ENCODE measurements around the gene CCZ1B.
"Not testable (repeated sequence)": the region's sequence is repeated elsewhere in the genome, so short reads cannot be mapped to it uniquely, and the experiment has no call there.

CCZ1B gene

DNA sequence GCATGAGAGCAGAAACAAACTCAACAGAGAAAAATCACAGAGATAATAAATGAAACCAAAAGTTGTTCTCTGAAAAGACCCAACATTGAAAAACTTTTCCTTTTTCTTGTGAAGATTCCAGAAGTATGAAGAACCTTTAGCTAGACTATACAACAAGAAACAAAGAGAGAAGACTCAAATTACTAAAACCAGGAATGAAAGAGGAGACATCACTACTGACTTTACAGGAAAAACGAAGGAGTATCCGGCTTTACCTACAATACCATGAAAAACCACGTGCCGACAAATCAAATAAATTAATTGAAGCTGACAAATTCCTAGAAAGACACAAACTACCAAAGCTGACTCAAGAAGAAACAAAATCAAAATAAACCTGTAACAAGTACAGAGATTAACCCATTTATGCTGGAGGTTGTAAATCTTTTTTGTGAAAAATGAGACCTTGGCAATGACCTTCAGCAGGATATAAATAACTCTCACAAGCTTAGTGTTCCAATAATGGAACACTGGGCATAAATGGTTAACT is 18.6 kb downstream of the CCZ1B start:
- not testable (repeated sequence) for H3K36me3 ChIP-seq (ENCODE audit: control insufficient read depth, insufficient read depth, low read length); H3K4me1 ChIP-seq (ENCODE audit: control insufficient read depth, insufficient read depth, low read length, poor library complexity, severe bottlenecking); H3K27me3 ChIP-seq (replicated peaks; ENCODE audit: control insufficient read depth, insufficient read depth, low read length, poor library complexity, severe bottlenecking); H3K27ac ChIP-seq (ENCODE audit: insufficient read depth, low read length, poor library complexity, severe bottlenecking); DNase-seq; H3K9me3 ChIP-seq (ENCODE audit: control insufficient read depth, low read length); H3K4me3 ChIP-seq (ENCODE audit: insufficient read depth, low read depth, low read length, poor library complexity, severe bottlenecking)

DNA sequence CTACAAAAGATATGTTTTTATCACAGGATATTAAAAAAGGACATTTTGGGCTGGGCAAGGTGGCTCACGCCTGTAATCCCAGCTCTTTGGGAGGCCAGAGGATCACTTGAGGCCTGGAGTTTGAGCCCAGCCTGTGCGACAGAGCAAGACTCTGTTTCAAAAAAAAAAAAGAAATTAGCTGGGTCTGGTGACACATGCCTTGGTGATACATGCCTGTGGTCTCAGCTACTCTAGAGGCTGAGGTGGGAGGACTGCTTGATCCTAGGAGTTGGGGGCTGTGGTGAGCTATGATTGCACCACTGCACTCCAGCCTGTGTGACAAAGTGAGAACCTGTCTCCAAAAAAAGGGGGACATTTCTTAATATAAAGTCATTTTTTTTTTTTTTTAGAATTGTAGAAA is 25.7 kb downstream of the CCZ1B start:
- not testable (repeated sequence) for H3K4me1 ChIP-seq (ENCODE audit: control insufficient read depth, insufficient read depth, low read length, poor library complexity, severe bottlenecking); H3K36me3 ChIP-seq (ENCODE audit: control insufficient read depth, insufficient read depth, low read length); H3K27ac ChIP-seq (ENCODE audit: insufficient read depth, low read length, poor library complexity, severe bottlenecking); H3K27me3 ChIP-seq (replicated peaks; ENCODE audit: control insufficient read depth, insufficient read depth, low read length, poor library complexity, severe bottlenecking); H3K9me3 ChIP-seq (ENCODE audit: control insufficient read depth, low read length); H3K4me3 ChIP-seq (ENCODE audit: insufficient read depth, low read depth, low read length, poor library complexity, severe bottlenecking); DNase-seq

DNA sequence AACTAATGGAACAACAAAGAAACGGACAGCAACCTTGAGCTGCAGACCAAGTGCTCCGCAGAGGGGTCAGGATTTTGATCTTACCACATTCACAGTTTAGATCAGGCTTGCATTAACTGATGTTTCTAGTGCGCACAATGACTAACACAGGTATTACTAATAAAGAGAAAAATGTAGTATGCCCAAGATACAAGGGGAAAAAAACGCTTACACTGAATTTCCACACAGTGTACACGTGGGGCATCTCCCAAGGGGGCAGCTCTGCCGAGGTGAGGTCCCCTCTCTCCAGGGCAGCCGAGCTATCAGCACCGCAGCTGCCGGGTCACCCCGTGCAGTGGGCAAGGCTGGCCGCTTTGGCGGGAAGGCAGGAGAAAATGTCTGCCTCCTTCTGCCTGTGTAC is 26.2 kb downstream of the CCZ1B start:
- not testable (repeated sequence) for H3K27ac ChIP-seq (ENCODE audit: insufficient read depth, low read length, poor library complexity, severe bottlenecking); DNase-seq; H3K9me3 ChIP-seq (ENCODE audit: control insufficient read depth, low read length); H3K36me3 ChIP-seq (ENCODE audit: control insufficient read depth, insufficient read depth, low read length); H3K4me1 ChIP-seq (ENCODE audit: control insufficient read depth, insufficient read depth, low read length, poor library complexity, severe bottlenecking); H3K27me3 ChIP-seq (replicated peaks; ENCODE audit: control insufficient read depth, insufficient read depth, low read length, poor library complexity, severe bottlenecking); H3K4me3 ChIP-seq (ENCODE audit: insufficient read depth, low read depth, low read length, poor library complexity, severe bottlenecking)

DNA sequence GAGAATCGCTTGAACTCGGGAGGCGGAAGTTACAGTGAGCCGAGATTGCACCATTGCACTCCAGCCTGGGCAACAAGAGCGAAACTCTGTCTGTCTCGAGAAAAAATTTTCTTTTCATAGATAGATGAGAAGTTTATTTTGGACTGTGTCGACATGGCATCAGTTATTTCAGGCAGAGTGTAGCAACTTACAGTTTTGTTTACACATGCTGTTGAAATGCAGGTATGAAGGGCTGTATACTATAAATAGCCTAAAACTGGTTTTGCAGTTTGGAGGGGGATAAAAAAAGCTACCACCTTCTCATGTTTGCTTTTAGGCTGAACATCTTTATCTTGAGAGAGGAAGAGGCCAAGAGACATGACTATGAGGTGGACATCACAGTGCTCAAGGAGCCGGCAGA is 28.0 kb downstream of the CCZ1B start:
- H3K4me1 ChIP-seq (ENCODE audit: control insufficient read depth, insufficient read depth, low read length, poor library complexity, severe bottlenecking); H3K4me3 ChIP-seq (ENCODE audit: insufficient read depth, low read depth, low read length, poor library complexity, severe bottlenecking); H3K9me3 ChIP-seq (ENCODE audit: control insufficient read depth, low read length): not testable (repeated sequence)

DNA sequence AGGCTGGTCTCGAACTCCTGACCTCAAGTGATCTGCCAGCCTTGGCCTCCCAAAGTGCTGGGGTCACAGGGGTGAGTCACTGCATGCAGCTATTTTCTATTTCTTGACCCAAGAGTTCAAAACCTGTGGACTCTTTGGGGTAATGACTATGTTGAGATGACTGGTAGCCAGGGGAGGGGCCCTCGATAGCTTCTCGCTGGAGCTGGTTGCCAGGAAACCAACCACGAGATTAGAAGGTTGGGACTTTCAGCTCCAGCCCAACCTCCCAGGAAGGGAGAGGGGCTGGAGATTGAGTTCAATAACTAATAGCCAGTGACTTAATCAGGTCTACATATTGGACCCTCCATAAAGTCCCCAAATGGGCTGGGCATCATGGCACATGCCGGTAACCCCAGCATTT is 28.9 kb downstream of the CCZ1B start:
- not testable (repeated sequence) for H3K27me3 ChIP-seq (replicated peaks; ENCODE audit: control insufficient read depth, insufficient read depth, low read length, poor library complexity, severe bottlenecking); H3K4me1 ChIP-seq (ENCODE audit: control insufficient read depth, insufficient read depth, low read length, poor library complexity, severe bottlenecking); H3K9me3 ChIP-seq (ENCODE audit: control insufficient read depth, low read length); H3K4me3 ChIP-seq (ENCODE audit: insufficient read depth, low read depth, low read length, poor library complexity, severe bottlenecking); H3K36me3 ChIP-seq (ENCODE audit: control insufficient read depth, insufficient read depth, low read length); H3K27ac ChIP-seq (ENCODE audit: insufficient read depth, low read length, poor library complexity, severe bottlenecking); DNase-seq

More for the DNA sequence above, 28.0 kb downstream of the CCZ1B start:
- H3K27me3 ChIP-seq (replicated peaks; ENCODE audit: control insufficient read depth, insufficient read depth, low read length, poor library complexity, severe bottlenecking); H3K36me3 ChIP-seq (ENCODE audit: control insufficient read depth, insufficient read depth, low read length); DNase-seq; H3K27ac ChIP-seq (ENCODE audit: insufficient read depth, low read length, poor library complexity, severe bottlenecking): not testable (repeated sequence)

DNA sequence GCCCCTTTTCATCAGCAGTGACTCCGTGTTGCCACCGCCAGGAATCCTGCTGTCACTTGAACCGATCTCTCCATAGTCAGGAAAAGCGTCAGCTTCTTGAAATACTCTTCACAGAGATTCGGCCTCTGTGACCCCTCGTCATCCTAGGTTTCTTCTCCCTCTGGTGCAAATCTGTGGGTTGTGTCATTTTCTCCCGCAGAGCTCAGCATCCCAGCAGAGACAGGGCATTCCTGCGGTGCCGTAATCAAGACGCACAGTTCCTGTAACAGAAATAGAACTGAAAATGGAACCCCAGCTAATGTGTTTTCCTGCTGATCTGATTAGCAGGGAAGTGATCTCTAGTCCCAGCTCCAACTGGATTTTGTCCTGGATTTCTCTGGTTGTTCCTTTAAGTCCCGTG is 31.8 kb downstream of the CCZ1B start:
- H3K4me1 ChIP-seq (ENCODE audit: control insufficient read depth, insufficient read depth, low read length, poor library complexity, severe bottlenecking); H3K27ac ChIP-seq (ENCODE audit: insufficient read depth, low read length, poor library complexity, severe bottlenecking); H3K36me3 ChIP-seq (ENCODE audit: control insufficient read depth, insufficient read depth, low read length); DNase-seq; H3K4me3 ChIP-seq (ENCODE audit: insufficient read depth, low read depth, low read length, poor library complexity, severe bottlenecking); H3K9me3 ChIP-seq (ENCODE audit: control insufficient read depth, low read length); H3K27me3 ChIP-seq (replicated peaks; ENCODE audit: control insufficient read depth, insufficient read depth, low read length, poor library complexity, severe bottlenecking): not testable (repeated sequence)

DNA sequence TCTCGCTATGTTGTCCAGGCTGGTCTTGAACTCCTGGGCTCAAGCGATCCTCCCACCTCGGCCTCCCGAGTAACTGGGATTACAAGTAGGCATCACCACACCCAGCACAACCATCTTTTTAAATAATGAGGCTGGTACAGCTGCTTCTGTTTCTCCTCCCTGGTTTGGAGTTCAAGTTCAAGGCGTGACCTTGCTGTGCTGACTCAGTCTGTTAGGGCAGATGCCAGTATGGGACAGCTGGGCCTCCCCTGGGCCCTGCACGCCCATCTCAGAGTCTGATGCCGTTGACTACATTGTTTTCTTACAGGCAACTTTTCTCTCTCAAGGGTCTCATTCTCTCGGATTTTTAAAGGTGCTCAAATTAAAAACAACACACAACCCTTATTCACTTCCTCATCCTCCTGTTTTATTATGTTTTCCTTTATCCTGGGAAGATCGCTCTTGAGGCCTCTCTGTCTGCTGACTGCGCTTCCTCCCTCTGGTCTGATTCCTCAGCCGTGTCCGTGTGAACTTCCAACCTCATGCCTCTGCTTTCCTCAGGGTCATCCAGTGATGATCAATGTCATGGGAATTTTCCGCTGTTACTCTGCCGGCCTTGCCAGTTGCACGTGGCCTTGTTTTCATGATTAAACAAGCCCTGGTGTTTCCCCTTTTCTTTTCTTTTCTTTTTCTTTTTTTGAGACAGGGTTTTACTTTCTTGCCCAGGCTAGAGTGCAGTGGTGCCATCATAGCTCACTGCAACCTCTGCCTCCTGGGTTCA is 33.8 kb downstream of the CCZ1B start:
- H3K4me1 ChIP-seq (ENCODE audit: control insufficient read depth, insufficient read depth, low read length, poor library complexity, severe bottlenecking); H3K27me3 ChIP-seq (replicated peaks; ENCODE audit: control insufficient read depth, insufficient read depth, low read length, poor library complexity, severe bottlenecking); H3K9me3 ChIP-seq (ENCODE audit: control insufficient read depth, low read length); H3K4me3 ChIP-seq (ENCODE audit: insufficient read depth, low read depth, low read length, poor library complexity, severe bottlenecking); DNase-seq; H3K27ac ChIP-seq (ENCODE audit: insufficient read depth, low read length, poor library complexity, severe bottlenecking); H3K36me3 ChIP-seq (ENCODE audit: control insufficient read depth, insufficient read depth, low read length): not testable (repeated sequence)

DNA sequence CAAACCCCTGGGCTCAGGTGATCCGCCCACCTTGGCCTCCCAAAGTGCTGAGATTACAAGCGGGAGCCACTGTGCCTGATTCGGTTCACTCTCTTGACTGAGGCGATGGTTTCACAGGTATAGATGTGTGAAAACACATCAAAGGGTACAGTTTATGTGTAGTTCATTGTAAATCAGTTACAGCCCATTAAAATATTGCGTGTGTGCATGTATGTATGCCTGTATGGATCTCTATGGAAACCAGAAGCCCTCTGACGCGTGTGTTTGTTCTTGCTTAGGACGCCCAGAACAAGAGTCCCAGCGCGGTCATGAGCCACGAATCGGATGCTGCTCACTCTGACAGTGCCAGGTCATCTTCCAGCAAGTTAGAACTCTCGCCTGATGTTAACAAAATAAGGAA is 36.7 kb downstream of the CCZ1B start:
- H3K4me3 ChIP-seq (ENCODE audit: insufficient read depth, low read depth, low read length, poor library complexity, severe bottlenecking); H3K27me3 ChIP-seq (replicated peaks; ENCODE audit: control insufficient read depth, insufficient read depth, low read length, poor library complexity, severe bottlenecking); H3K36me3 ChIP-seq (ENCODE audit: control insufficient read depth, insufficient read depth, low read length); H3K9me3 ChIP-seq (ENCODE audit: control insufficient read depth, low read length); H3K4me1 ChIP-seq (ENCODE audit: control insufficient read depth, insufficient read depth, low read length, poor library complexity, severe bottlenecking); H3K27ac ChIP-seq (ENCODE audit: insufficient read depth, low read length, poor library complexity, severe bottlenecking); DNase-seq: not testable (repeated sequence)

DNA sequence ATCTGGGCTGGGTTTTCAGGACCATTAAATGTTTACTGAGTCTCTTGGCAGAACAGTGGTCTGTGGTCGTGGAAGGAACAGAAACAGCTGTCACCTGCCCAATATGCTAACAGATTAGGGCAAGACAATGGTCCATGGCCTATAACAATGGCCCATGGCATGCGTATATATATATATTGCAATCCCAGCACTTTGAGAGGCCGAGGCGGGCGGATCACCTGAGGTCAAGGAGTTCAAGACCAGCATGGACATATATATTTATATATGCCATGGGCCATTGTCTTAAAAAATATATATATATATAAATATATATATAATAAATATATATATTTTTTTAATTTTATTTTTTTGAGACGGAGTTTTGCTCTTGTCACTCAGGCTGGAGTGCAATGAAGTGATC is 44.5 kb downstream of the CCZ1B start:
- DNase-seq; H3K4me3 ChIP-seq (ENCODE audit: insufficient read depth, low read depth, low read length, poor library complexity, severe bottlenecking); H3K27me3 ChIP-seq (replicated peaks; ENCODE audit: control insufficient read depth, insufficient read depth, low read length, poor library complexity, severe bottlenecking); H3K4me1 ChIP-seq (ENCODE audit: control insufficient read depth, insufficient read depth, low read length, poor library complexity, severe bottlenecking); H3K9me3 ChIP-seq (ENCODE audit: control insufficient read depth, low read length); H3K27ac ChIP-seq (ENCODE audit: insufficient read depth, low read length, poor library complexity, severe bottlenecking); H3K36me3 ChIP-seq (ENCODE audit: control insufficient read depth, insufficient read depth, low read length): not testable (repeated sequence)

DNA sequence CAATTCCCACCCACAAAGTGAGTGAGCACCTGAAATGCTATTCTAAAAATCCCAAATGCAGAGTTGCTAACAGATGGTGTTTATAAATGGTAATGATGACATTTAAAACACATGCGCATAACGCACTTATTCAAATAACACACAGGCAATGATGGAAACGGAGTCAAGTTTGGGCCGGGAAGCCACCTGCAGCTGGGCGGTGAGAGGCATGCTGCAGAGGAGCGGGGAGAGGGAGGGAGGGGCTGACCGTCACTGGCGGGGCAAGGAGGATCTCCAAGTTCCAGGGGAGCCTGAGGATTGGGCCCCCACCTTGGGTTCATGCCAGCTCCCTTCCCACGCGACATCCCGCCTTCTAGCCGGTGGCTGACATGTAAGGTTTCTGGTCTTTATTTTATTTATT is 64.9 kb downstream of the CCZ1B start:
- H3K27me3 ChIP-seq (replicated peaks; ENCODE audit: control insufficient read depth, insufficient read depth, low read length, poor library complexity, severe bottlenecking); DNase-seq; H3K27ac ChIP-seq (ENCODE audit: insufficient read depth, low read length, poor library complexity, severe bottlenecking): not testable (repeated sequence)

More for the DNA sequence above, 64.9 kb downstream of the CCZ1B start:
- not testable (repeated sequence) for H3K9me3 ChIP-seq (ENCODE audit: control insufficient read depth, low read length); H3K4me3 ChIP-seq (ENCODE audit: insufficient read depth, low read depth, low read length, poor library complexity, severe bottlenecking); H3K36me3 ChIP-seq (ENCODE audit: control insufficient read depth, insufficient read depth, low read length); H3K4me1 ChIP-seq (ENCODE audit: control insufficient read depth, insufficient read depth, low read length, poor library complexity, severe bottlenecking)
